ENCODE data around the gene VRK1.

The VRK1 gene

GRCh38 chr14:96926001-96926400 is 128.8 kb downstream of the VRK1 start:
- DNase-seq, result no peak

- DNase-seq, result no peak
Measured at GRCh38 chr14:96928779-96929380, 131.7 kb downstream of the VRK1 start.

GRCh38 chr14:96929950-96930349 is 132.8 kb downstream of the VRK1 start:
- DNase-seq, result no peak

- DNase-seq, result no peak
Measured at GRCh38 chr14:96930526-96930925, 133.3 kb downstream of the VRK1 start.

Measured in suppressor macrophage (primary cell).